ENCODE data around the gene TRAPPC2B.

Gene TRAPPC2B

GRCh38 chr19:57389730-57390598, 26.6 kb downstream of the TRAPPC2B start, which contains the start of gene ZNF548:
TSS of gene ZNF548 (plus strand) at chr19:57389854. CDS start at chr19:57390100, 246 bp downstream.
- no peak for TF ChIP-seq EZH2phosphoT487 (IDR thresholded peaks at IDR 0.05; ENCODE audit: low read depth)
- TF ChIP-seq CTCF (IDR thresholded peaks at IDR 0.05; ENCODE audit: low read depth, low read length) = no peak; the same call in 1 of the 2 replicates
- Histone ChIP-seq H3K36me3 (replicated peaks; ENCODE audit: low read depth, low read length) (peaks cover 14% of the 10 kb centered on the region), H2AFZ (ENCODE audit: low read depth, low read length) (peak within 1 kb of the TSS; percentile 80), H3K79me2 (ENCODE audit: low read length) (peaks cover 46% of the 10 kb centered on the region), H3K27ac (ENCODE audit: low read length) (peak within 1 kb of the TSS; percentile 61), H3K9me3 (ENCODE audit: insufficient read depth, low read length) (no peaks in the 10 kb centered on the region), H4K20me1 (ENCODE audit: insufficient read depth, low read length) (0 out of 2 replicates have a peak, but pooled peaks cover 9% of the 10 kb centered on the region), H3K4me3 (ENCODE audit: low read length) (peak within 1 kb of the TSS; percentile 87), H3K4me2 (ENCODE audit: low read length) (peak within 1 kb of the TSS; percentile 80), H3K27me3 (ENCODE audit: low read depth, low read length) (no peaks in the 10 kb centered on the region), H3K9ac (ENCODE audit: low read length) (peak within 1 kb of the TSS; percentile 86), H3K4me1 (ENCODE audit: low read length) (peaks cover 22% of the 10 kb centered on the region)

DNA sequence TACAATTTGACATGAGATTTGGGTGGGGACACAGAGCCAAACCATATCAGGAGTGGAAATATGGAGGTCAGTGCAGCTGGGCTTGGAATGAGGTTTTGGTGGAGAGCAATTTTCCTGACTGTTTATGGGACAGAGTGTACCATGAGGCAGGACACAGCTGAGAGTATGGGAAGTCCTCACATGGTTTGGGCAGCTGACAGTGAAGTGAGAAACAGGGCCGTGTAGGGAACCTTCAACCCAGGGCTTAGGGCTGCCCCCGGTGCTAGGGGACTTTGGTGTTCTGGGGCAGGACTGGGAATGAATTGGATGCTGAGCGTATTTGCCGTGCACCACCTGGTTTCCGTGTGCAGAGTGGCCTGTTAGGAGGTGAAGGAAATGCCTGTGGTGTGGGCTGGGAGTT, 32.4 kb downstream of the TRAPPC2B start:
- Histone ChIP-seq H2AFZ (ENCODE audit: low read depth, low read length) (no peak overlapping the region), H3K4me1 (ENCODE audit: low read length) (peaks cover 13% of the 10 kb centered on the region), H3K36me3 (replicated peaks; ENCODE audit: low read depth, low read length) (peaks cover 49% of the 10 kb centered on the region), H4K20me1 (ENCODE audit: insufficient read depth, low read length) (0 out of 2 replicates have a peak, but pooled peaks cover 9% of the 10 kb centered on the region), H3K27ac (ENCODE audit: low read length) (no peak overlapping the region), H3K4me2 (ENCODE audit: low read length) (no peak overlapping the region), H3K79me2 (ENCODE audit: low read length) (peaks cover 42% of the 10 kb centered on the region), H3K4me3 (ENCODE audit: low read length) (no peak overlapping the region), H3K27me3 (ENCODE audit: low read depth, low read length) (no peaks in the 10 kb centered on the region), H3K9me3 (ENCODE audit: insufficient read depth, low read length) (no peaks in the 10 kb centered on the region), H3K9ac (ENCODE audit: low read length) (no peak overlapping the region)
- TF ChIP-seq CTCF (IDR thresholded peaks at IDR 0.05; ENCODE audit: low read depth, low read length) = no peak
- no peak for TF ChIP-seq EZH2phosphoT487 (IDR thresholded peaks at IDR 0.05; ENCODE audit: low read depth)

DNA sequence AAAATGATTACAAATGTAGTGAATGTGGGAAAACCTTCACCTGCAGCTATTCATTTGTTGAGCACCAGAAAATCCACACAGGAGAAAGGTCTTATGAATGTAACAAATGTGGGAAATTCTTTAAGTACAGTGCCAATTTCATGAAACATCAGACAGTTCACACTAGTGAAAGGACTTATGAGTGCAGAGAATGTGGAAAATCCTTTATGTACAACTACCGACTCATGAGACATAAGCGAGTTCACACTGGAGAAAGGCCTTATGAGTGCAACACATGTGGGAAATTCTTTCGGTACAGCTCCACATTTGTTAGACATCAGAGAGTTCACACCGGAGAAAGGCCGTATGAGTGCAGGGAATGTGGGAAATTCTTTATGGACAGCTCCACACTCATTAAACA, 35.5 kb downstream of the TRAPPC2B start:
- Histone ChIP-seq H3K4me3 (ENCODE audit: low read length) (no peak overlapping the region), H3K79me2 (ENCODE audit: low read length) (peaks cover 14% of the 10 kb centered on the region), H2AFZ (ENCODE audit: low read depth, low read length) (no peak overlapping the region), H3K4me2 (ENCODE audit: low read length) (no peak overlapping the region), H4K20me1 (ENCODE audit: insufficient read depth, low read length) (0 out of 2 replicates have a peak, but pooled peaks cover 7% of the 10 kb centered on the region), H3K9ac (ENCODE audit: low read length) (no peak overlapping the region), H3K27me3 (ENCODE audit: low read depth, low read length) (no peaks in the 10 kb centered on the region), H3K9me3 (ENCODE audit: insufficient read depth, low read length) (no peaks in the 10 kb centered on the region), H3K4me1 (ENCODE audit: low read length) (peaks cover 4% of the 10 kb centered on the region; the same call in 1 of the 2 replicates), H3K36me3 (replicated peaks; ENCODE audit: low read depth, low read length) (peaks cover 62% of the 10 kb centered on the region), H3K27ac (ENCODE audit: low read length) (no peak overlapping the region)
- TF ChIP-seq EZH2phosphoT487 (IDR thresholded peaks at IDR 0.05; ENCODE audit: low read depth) (no peak), CTCF (IDR thresholded peaks at IDR 0.05; ENCODE audit: low read depth, low read length) (no peak)

All from OCI-LY3 (cell line).